Measurements from ENCODE around the gene PCBP3.

DNA sequence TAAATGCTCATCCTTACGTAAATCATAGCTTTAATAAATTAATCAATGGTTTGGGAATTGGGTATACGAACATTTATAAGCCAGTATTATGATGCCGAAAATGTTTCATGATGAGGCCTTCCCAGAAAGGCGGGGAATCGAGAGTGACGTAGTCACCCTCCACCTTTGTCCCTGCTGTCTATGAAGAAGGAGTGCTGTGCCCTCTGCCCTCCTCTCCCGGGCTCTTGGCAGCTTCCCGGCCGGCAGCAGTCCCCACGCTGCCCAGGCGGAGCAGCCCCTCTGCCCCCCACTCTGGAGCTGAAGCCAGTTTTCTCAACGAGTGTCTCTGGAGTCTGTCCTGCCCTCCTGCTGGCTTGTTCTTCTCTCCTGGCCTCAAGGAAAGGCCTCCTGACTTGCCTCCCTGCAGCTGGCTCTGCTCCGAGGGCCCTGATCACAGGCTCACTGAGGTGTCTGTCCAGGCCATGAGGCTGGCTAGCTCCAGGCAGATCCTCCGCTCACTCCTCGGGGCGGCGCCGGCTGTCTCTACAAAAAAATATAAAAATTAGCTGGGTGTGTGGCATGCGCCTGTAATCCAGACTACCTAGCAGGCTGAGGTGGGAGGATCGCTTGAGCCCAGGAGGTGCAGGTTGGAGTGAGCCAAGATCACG lies 187.3 kb downstream of the PCBP3 start:
- TF ChIP-seq, protein P1, sequence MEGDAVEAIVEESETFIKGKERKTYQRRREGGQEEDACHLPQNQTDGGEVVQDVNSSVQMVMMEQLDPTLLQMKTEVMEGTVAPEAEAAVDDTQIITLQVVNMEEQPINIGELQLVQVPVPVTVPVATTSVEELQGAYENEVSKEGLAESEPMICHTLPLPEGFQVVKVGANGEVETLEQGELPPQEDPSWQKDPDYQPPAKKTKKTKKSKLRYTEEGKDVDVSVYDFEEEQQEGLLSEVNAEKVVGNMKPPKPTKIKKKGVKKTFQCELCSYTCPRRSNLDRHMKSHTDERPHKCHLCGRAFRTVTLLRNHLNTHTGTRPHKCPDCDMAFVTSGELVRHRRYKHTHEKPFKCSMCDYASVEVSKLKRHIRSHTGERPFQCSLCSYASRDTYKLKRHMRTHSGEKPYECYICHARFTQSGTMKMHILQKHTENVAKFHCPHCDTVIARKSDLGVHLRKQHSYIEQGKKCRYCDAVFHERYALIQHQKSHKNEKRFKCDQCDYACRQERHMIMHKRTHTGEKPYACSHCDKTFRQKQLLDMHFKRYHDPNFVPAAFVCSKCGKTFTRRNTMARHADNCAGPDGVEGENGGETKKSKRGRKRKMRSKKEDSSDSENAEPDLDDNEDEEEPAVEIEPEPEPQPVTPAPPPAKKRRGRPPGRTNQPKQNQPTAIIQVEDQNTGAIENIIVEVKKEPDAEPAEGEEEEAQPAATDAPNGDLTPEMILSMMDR (conservative IDR thresholded peaks at IDR 0.05) = no peak
- no peak for TF ChIP-seq ZFX (IDR thresholded peaks at IDR 0.05)

Measured in C4-2B (cell line).